Neural progenitor cell (in vitro differentiated cells): ENCODE measurements around the gene PCCA.
A peak's percentile ranks its signal among the peaks of the same experiment; 100 is the strongest.

Source experiments
- EZH2 ChIP-seq: fragments of 200-600 bp; sonication (generic); IDR thresholded peaks from 2 replicates; pipeline ENCODE4 v1.6.1; 2017; ENCODE audit warnings: antibody characterized with exemption, mild to moderate bottlenecking, moderate library complexity
- EZH2phosphoT487 ChIP-seq: fragments of 200-600 bp; sonication (generic); IDR thresholded peaks from 2 replicates; pipeline ENCODE4 v1.6.1; 2017; ENCODE audit warnings: antibody characterized with exemption
- TF ChIP-seq, protein P1 (sequence below): fragments of 200-600 bp; sonication (generic); IDR thresholded peaks from 2 replicates; pipeline ENCODE4 v1.5.1; 2017; ENCODE audit warnings: antibody characterized with exemption, mild to moderate bottlenecking

DNA sequence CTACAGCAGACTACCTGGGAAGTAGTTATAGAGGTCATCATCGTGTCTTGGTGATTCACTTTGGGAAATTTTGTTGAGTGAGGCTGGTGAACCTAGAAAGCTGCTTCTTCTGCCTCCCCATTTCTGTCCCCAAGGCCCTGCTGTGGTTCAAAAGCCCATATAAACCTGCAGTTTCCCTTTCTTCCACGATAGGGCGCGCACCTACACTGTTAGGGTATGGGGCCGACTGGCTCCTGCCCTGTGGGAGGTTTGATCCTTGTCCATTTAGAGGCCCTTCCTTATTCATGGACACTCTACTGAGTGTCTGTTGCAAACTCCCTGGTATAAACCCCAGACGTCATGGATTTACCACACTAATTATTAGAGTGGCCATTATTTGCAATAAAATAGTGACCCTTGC, 307.9 kb downstream of the PCCA start:
- TF ChIP-seq, protein P1, sequence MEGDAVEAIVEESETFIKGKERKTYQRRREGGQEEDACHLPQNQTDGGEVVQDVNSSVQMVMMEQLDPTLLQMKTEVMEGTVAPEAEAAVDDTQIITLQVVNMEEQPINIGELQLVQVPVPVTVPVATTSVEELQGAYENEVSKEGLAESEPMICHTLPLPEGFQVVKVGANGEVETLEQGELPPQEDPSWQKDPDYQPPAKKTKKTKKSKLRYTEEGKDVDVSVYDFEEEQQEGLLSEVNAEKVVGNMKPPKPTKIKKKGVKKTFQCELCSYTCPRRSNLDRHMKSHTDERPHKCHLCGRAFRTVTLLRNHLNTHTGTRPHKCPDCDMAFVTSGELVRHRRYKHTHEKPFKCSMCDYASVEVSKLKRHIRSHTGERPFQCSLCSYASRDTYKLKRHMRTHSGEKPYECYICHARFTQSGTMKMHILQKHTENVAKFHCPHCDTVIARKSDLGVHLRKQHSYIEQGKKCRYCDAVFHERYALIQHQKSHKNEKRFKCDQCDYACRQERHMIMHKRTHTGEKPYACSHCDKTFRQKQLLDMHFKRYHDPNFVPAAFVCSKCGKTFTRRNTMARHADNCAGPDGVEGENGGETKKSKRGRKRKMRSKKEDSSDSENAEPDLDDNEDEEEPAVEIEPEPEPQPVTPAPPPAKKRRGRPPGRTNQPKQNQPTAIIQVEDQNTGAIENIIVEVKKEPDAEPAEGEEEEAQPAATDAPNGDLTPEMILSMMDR: peak; percentile 47
- TF ChIP-seq EZH2 (no peak), EZH2phosphoT487 (no peak)
